Progenitor cell of endocrine pancreas (in vitro differentiated cells): ENCODE data around the gene PLSCR5. TPM values are rescaled to one million over a fixed set of nuclear protein-coding genes. Genes with fewer than 3 reads are reported as not detected.
A peak's percentile ranks its signal among the peaks of the same experiment; 100 is the strongest.

Experiments used
- DNase-seq: peaks from one replicate; pipeline ENCODE4 v3.0.0; 2021; ENCODE audit warnings: low spot score; ENCODE audit not compliant: unreplicated experiment
- H3K27ac Mint-ChIP-seq: 2 replicates; pipeline ENCODE4 v1.8.0; 2021; ENCODE audit warnings: mild to moderate bottlenecking, moderate library complexity, mixed read lengths
- H3K27me3 Mint-ChIP-seq: 2 replicates; pipeline ENCODE4 v1.8.0; 2021; ENCODE audit warnings: mixed read lengths
- H3K36me3 Mint-ChIP-seq: 2 replicates; pipeline ENCODE4 v1.8.0; 2022; ENCODE audit warnings: mixed read lengths; ENCODE audit not compliant: insufficient read depth
- H3K4me1 Mint-ChIP-seq: 2 replicates; pipeline ENCODE4 v1.8.0; 2021; ENCODE audit warnings: low read depth, mixed read lengths
- H3K4me3 Mint-ChIP-seq: 2 replicates; pipeline ENCODE4 v1.8.0; 2021; ENCODE audit warnings: low read depth, mild to moderate bottlenecking, moderate library complexity, mixed read lengths
- H3K9me3 Mint-ChIP-seq: 2 replicates; pipeline ENCODE4 v1.8.0; 2021; ENCODE audit warnings: low read depth, mixed read lengths
- CTCF ChIP-seq: fragments of 200-600 bp; sonication (generic); IDR thresholded peaks from one replicate; pipeline ENCODE4 v1.5.0; 2021; ENCODE audit warnings: antibody characterized with exemption, mild to moderate bottlenecking; ENCODE audit not compliant: unreplicated experiment
- total RNA-seq: library from RNA; stranded (reverse); gene quantifications from 2 replicates; pipeline ENCODE4 v1.2.1, GENCODE V29; 2021

PLSCR5 gene
- total RNA-seq, 1 donor from 2014 or later = not detected

GRCh38 chr3:146540978-146541377 is 64.2 kb downstream of the PLSCR5 start:
- no peak overlapping the region for H3K27ac Mint-ChIP-seq
- H3K4me3 Mint-ChIP-seq = peak overlapping the region; percentile 7
- H3K27me3 Mint-ChIP-seq = no peaks in the 10 kb centered on the region
- H3K9me3 Mint-ChIP-seq = peaks cover 8% of the 10 kb centered on the region
- H3K36me3 Mint-ChIP-seq = peaks cover 33% of the 10 kb centered on the region
- DNase-seq = no peak
- TF ChIP-seq CTCF = no peak
- H3K4me1 Mint-ChIP-seq = peaks cover 34% of the 10 kb centered on the region

DNA sequence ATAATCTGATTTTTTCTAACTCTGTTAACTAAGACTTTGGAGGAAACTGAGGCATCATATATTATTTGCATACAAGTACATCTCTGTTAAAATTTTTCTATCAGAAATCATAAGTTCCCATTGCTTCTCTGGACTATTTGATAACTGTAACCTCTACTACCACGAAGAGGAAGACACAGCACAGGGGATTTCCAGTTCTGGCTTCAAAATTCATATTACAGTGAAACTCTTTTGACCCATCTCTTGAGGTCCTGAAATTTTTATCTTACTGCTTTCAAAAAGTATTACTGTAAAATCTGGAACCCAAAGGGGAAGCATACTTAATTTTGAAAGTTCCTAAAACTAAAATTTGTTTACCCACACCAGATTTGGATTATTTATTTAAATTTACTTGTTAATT is 64.9 kb downstream of the PLSCR5 start:
- H3K27ac Mint-ChIP-seq = no peak overlapping the region
- H3K4me1 Mint-ChIP-seq = peaks cover 34% of the 10 kb centered on the region
- H3K36me3 Mint-ChIP-seq = peaks cover 33% of the 10 kb centered on the region
- DNase-seq = no peak
- TF ChIP-seq CTCF = no peak
- peaks cover 8% of the 10 kb centered on the region for H3K9me3 Mint-ChIP-seq
- H3K27me3 Mint-ChIP-seq = no peaks in the 10 kb centered on the region
- no peak overlapping the region for H3K4me3 Mint-ChIP-seq

DNA sequence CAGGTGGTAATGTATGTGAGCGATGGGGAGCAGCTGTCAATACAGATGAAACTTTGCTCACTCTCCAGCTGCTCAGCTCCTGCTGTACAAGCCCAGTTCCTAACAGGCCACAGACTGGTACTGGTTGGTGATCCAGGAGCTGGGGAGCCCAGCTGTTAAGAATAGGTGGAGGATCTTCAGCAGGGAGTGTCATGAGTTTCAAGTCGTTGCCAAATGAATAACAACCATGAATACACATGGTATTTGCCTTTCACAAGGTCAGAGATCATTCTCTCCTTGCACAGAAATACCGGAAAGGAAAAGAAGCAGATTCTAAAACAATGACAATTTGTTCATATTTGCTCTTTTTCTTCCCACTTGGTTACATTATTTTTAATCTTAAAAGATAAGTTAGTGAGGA is 65.8 kb downstream of the PLSCR5 start:
- Mint-ChIP-seq H3K27me3 (no peaks in the 10 kb centered on the region), H3K9me3 (peaks cover 8% of the 10 kb centered on the region), H3K36me3 (peaks cover 37% of the 10 kb centered on the region), H3K4me3 (no peak overlapping the region), H3K27ac (no peak overlapping the region), H3K4me1 (peaks cover 37% of the 10 kb centered on the region)
- TF ChIP-seq CTCF = no peak
- DNase-seq = no peak

GRCh38 chr3:146537603-146538002 is 67.5 kb downstream of the PLSCR5 start:
- H3K4me3 Mint-ChIP-seq = no peak overlapping the region
- H3K36me3 Mint-ChIP-seq = peaks cover 40% of the 10 kb centered on the region
- no peak overlapping the region for H3K27ac Mint-ChIP-seq
- H3K9me3 Mint-ChIP-seq = peaks cover 8% of the 10 kb centered on the region
- TF ChIP-seq CTCF = no peak
- DNase-seq = no peak
- no peaks in the 10 kb centered on the region for H3K27me3 Mint-ChIP-seq
- H3K4me1 Mint-ChIP-seq = peaks cover 30% of the 10 kb centered on the region

GRCh38 chr3:146536681-146537080 is 68.5 kb downstream of the PLSCR5 start:
- Mint-ChIP-seq H3K4me3 (no peak overlapping the region), H3K9me3 (peaks cover 8% of the 10 kb centered on the region), H3K4me1 (peaks cover 23% of the 10 kb centered on the region), H3K27ac (peak overlapping the region; percentile 49), H3K36me3 (peaks cover 39% of the 10 kb centered on the region), H3K27me3 (no peaks in the 10 kb centered on the region)
- no peak for DNase-seq
- no peak for TF ChIP-seq CTCF

Other genes starting within 250 kb of the PLSCR5 start
- 0.44 TPM in 1 of 2 replicates, not detected in the other for gene PLSCR2, start 135.8 kb downstream of the PLSCR5 start, total RNA-seq
- 84.5 and 86.9 TPM in 2 replicates for gene PLSCR1, start 60.7 kb downstream of the PLSCR5 start, total RNA-seq